HG02870 (cell line): ENCODE data around the gene ERBB4.
"Not testable (repeated sequence)": the region's sequence is repeated elsewhere in the genome, so short reads cannot be mapped to it uniquely, and the experiment has no call there.

ENCODE experiments used
- ATAC-seq: cut with Tn5 transposase; IDR thresholded peaks from one replicate; pipeline ENCODE4 v1.9.1; 2021; ENCODE audit warnings: mild to moderate bottlenecking, moderate library complexity; ENCODE audit not compliant: unreplicated experiment

Gene ERBB4

GRCh38 chr2:212027681-212028628 is 510.6 kb downstream of the ERBB4 start:
- ATAC-seq, result no peak

- no peak for ATAC-seq
Observed at GRCh38 chr2:212024040-212024439, 514.6 kb downstream of the ERBB4 start.

GRCh38 chr2:212022966-212023365 is 515.6 kb downstream of the ERBB4 start:
- no peak for ATAC-seq

- ATAC-seq, result no peak
Observed at GRCh38 chr2:212021947-212022346, 516.7 kb downstream of the ERBB4 start.

- ATAC-seq, result no peak
Observed at GRCh38 chr2:212015588-212015987, 523.0 kb downstream of the ERBB4 start.

GRCh38 chr2:212013626-212014025 is 525.0 kb downstream of the ERBB4 start:
- no peak for ATAC-seq

- not testable (repeated sequence) for ATAC-seq
Observed at GRCh38 chr2:212010305-212010704, 528.3 kb downstream of the ERBB4 start.

- ATAC-seq, result no peak
Observed at GRCh38 chr2:212007972-212008371, 530.6 kb downstream of the ERBB4 start.

GRCh38 chr2:212005085-212005671 is 533.4 kb downstream of the ERBB4 start:
- peak; percentile 78 for ATAC-seq

GRCh38 chr2:212001325-212001724 is 537.3 kb downstream of the ERBB4 start:
- no peak for ATAC-seq

GRCh38 chr2:211996857-211997256 is 541.7 kb downstream of the ERBB4 start:
- ATAC-seq, result peak; percentile 73

GRCh38 chr2:211994806-211995205 is 543.8 kb downstream of the ERBB4 start:
- ATAC-seq, result no peak

- no peak for ATAC-seq
Observed at GRCh38 chr2:211990335-211990734, 548.3 kb downstream of the ERBB4 start.

- ATAC-seq, result no peak
Observed at GRCh38 chr2:211986313-211986712, 552.3 kb downstream of the ERBB4 start.

- no peak for ATAC-seq
Observed at GRCh38 chr2:211985393-211985792, 553.2 kb downstream of the ERBB4 start.

GRCh38 chr2:211982162-211982561 is 556.4 kb downstream of the ERBB4 start:
- no peak for ATAC-seq

GRCh38 chr2:211981451-211981850 is 557.2 kb downstream of the ERBB4 start:
- ATAC-seq, result no peak

- ATAC-seq, result no peak
Observed at GRCh38 chr2:211976076-211976475, 562.5 kb downstream of the ERBB4 start.

GRCh38 chr2:211967234-211967633 is 571.4 kb downstream of the ERBB4 start:
- ATAC-seq, result no peak

- ATAC-seq, result no peak
Observed at GRCh38 chr2:211963969-211964368, 574.6 kb downstream of the ERBB4 start.

GRCh38 chr2:211957799-211958198 is 580.8 kb downstream of the ERBB4 start:
- peak; percentile 98 for ATAC-seq

GRCh38 chr2:211955648-211956047 is 583.0 kb downstream of the ERBB4 start:
- no peak for ATAC-seq
